Stimulated activated CD4-positive, alpha-beta T cell treated with anti-CD3 and anti-CD28 coated beads, Interleukin-1b, Interleukin-23, amount 100 ng/mL, for 24 hours (primary cell): ENCODE measurements around the gene NCOA1.
"Not testable (repeated sequence)": the region's sequence is repeated elsewhere in the genome, so short reads cannot be mapped to it uniquely, and the experiment has no call there.

Experiments
- DNase-seq, 4 experiments: peaks; one replicate each; pipeline ENCODE4 v3.0.0-alpha.2; 2020; ENCODE audit warnings: low read depth in 4 of 4, low spot score in 1 of 4

NCOA1 gene

GRCh38 chr2:24779116-24779515 is 288.1 kb downstream of the NCOA1 start:
- no peak for DNase-seq

- DNase-seq: no peak
Measured at GRCh38 chr2:24783641-24784040, 292.6 kb downstream of the NCOA1 start.

DNA sequence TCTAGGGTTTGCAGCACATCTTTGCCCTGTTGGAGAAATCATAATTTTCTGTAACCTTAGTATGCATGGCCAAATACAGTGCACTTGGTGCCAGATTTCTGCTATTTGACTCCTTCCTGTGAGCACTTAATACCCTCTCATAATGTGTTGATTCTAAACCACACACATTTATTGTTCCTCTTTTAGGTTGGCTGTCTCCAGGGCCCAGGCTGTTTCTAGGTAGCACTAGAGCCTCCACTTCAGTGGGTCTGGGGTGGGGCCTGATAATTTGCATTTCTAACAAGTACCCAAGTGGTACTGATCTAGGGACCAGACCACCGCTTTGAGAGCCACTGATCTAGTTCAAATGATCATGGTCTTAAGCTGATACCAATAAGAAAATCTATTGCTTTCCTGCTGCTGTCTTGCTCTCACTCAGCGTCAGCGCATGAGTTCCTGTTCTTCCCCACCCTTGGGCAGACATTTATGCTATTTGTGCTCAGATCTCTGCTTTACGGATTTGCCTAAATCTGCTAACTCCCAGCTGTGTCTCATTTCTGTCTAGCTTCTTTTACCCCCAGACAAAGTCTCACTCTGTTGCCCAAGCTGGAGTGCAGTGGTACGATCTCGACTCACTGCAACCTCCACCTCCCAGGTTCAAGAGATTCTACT is 294.7 kb downstream of the NCOA1 start:
- DNase-seq: no peak

GRCh38 chr2:24787532-24787931 is 296.5 kb downstream of the NCOA1 start:
- no peak for DNase-seq

- no peak for DNase-seq
Measured at GRCh38 chr2:24788816-24789215, 297.8 kb downstream of the NCOA1 start.

- no peak for DNase-seq
Measured at GRCh38 chr2:24791452-24791851, 300.4 kb downstream of the NCOA1 start.

DNA sequence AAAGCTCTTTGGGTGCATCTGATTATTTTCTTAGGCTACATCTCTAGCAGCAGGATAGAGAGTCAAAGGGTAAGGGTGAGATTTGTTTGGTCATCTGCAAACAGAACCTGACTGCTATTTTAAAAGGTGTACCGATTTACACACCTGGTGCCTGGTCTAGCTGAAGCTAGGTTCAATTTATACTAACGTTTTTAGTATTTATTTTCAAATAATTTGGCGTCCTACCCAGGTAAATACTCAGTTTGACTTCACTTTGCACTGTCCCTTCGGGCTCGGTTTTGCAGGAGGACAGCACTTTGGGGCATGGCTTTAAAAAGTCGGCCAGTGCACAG is 301.5 kb downstream of the NCOA1 start:
- no peak for DNase-seq

GRCh38 chr2:24792874-24793760 is 302.1 kb downstream of the NCOA1 start, which contains the start of the genes CENPO and PTRHD1:
TSS of gene CENPO (plus strand) at chr2:24793425. CDS start at chr2:24793920, 495 bp downstream.
TSS of gene PTRHD1 (minus strand) at chr2:24793391. CDS start at chr2:24793377, 14 bp downstream.
- DNase-seq: peak; percentile 83 to 92 (median 90)

- no peak for DNase-seq
Measured at GRCh38 chr2:24793761-24794435, 302.8 kb downstream of the NCOA1 start.

- no peak for DNase-seq
Measured at GRCh38 chr2:24797644-24798043, 306.6 kb downstream of the NCOA1 start.

DNA sequence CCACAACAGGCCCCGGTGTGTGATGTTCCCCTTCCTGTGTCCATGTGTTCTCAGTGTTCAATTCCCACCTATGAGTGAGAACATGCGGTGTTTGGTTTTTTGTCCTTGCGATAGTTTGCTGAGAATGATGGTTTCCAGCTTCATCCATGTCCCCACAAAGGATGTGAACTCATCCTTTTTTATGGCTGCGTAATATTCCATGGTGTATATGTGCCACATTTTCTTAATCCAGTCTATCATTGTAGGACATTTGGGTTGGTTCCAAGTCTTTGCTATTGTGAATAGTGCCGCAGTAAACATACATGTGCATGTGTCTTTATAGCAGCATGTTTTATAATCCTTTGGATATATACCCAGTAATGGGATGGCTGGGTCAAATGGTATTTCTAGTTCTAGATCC is 309.4 kb downstream of the NCOA1 start:
- not testable (repeated sequence) for DNase-seq

- not testable (repeated sequence) for DNase-seq
Measured at GRCh38 chr2:24805811-24806660, 315.0 kb downstream of the NCOA1 start.

- DNase-seq: no peak
Measured at GRCh38 chr2:24806661-24807036, 315.6 kb downstream of the NCOA1 start.

DNA sequence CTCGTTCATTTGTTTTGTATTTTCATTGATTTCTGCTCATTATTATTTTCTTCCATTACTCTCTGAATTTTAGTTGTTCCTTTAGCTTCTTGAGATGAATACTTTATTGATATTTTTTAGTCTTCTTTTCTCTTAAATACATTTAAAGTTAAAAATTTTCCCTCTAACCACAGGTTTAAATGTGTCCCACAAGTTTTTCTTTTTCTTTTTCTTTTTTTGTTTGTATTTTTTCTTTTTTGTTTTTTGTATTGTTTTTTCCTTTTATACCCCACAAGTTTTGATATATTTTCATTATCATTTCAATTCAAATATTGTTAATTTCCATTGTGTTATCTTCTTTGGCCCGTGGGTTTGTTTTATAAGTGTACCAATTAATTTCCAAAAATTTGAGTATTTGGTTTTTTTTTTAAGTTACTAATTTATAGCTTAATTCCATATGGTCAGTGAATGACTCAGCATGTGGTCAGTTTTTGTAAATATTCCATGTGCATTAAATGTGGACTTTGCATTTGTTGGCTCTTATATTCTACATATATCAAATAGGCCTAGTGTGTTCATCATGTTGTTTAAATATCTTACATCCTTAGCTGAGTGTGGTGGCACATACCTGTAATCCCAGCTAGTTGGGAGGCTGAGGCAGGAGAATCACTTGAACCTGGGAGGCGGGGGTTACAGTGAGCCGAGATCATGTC is 318.4 kb downstream of the NCOA1 start:
- DNase-seq: no peak

- no peak for DNase-seq
Measured at GRCh38 chr2:24813691-24814137, 322.7 kb downstream of the NCOA1 start.

- DNase-seq: no peak
Measured at GRCh38 chr2:24814516-24814915, 323.5 kb downstream of the NCOA1 start.

DNA sequence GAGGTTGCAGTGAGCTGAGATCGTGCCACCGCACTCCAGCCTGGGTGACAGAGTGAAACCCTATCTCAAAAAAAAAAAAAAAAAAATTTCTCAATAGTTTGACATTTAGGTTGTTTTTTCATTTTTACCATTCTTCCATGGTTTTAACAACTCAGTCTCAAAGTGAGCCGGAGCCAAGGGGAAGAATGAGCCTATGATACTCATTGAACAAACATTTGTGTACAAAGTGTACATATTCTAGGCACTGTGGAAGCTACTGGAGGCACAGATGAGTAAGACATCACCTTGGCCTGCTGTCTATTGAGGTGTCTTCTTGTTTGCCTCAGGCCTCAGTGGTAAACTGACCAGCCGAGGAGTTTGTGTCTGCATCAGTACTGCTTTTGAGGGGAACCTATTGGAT is 324.1 kb downstream of the NCOA1 start:
- DNase-seq: no peak

DNA sequence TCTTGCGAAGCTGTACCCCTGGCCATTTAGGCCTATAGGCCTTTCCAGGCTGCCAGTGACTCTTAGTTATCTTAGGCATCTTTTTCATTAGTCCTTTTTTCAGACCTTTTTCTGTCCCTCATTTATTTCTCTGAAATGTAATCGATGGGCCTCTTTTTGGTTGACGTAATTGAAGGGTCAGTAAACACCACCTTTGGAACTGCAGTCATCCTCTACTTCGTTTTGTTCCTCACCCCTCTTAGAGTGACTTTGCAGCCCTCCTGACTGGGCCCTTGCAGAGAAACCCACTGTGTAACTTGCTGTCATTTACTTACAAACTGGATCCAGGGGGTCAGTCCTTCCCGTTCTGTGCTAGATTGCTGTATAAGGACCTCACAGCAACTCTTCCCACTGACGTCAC is 325.4 kb downstream of the NCOA1 start:
- DNase-seq: no peak

DNA sequence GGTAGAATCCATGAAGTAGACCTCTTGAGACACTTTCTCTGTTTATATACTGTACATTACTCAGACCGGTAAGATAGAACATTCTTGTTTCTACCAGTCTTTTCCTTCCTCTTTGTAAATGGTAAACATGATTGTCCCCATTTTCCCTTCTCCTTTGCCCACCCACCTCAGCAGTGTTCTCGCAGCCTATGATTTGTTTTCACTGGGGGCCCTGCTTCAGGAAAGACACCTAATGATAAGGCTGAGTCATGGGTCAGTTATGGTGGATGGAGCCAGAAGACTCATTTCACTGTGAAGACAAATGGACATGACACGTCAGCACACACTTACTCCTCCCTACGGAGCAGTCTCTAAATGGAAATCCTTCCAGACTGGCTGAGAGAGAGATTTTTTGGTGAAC is 325.8 kb downstream of the NCOA1 start:
- DNase-seq: no peak

GRCh38 chr2:24818721-24819167 is 327.7 kb downstream of the NCOA1 start:
- no peak for DNase-seq
